Erythroblast (primary cell): Measurements from ENCODE around the gene GABBR1.

Source experiments
- GATA1 ChIP-seq: IDR thresholded peaks from 2 replicates; pipeline ENCODE4 v1.6.1; 2011; ENCODE audit warnings: low read depth, mild to moderate bottlenecking, control low read depth, low read length, moderate library complexity
- POLR2A ChIP-seq: IDR thresholded peaks from 2 replicates; pipeline ENCODE4 v1.6.1; 2011; ENCODE audit warnings: mild to moderate bottlenecking, low read length

DNA sequence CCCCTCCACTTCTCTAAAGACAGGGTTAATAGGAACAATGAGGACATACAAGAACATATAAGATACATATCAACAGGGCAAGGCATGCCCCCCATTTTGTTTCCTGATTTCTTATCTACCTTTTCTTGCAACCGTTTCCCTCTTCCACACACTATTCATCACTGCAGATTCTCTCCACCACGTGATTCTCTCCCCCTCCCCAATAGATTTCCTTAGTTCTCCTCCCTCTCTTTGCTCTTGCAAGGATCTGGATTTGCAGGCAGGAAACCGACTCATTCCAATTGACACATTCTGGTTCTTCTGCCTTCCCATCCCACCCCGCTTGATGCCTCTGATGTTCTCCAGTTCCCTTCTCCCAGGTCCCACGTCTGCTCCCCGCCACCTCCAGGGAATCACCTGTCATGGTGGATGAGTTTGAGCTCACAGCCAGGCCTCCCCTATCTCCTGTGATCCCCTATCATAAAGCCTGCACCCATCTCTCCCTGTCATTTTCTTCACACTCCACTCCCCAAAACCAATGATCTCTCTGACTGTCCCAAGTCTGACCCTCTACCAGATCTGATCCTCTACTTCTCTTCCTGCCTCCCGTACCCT, 7.5 kb downstream of the GABBR1 start:
- TF ChIP-seq POLR2A (no peak), GATA1 (no peak)
